H9 (cell line): ENCODE measurements around the gene AIFM3. TPM values are rescaled to one million over a fixed set of nuclear protein-coding genes. Genes with fewer than 3 reads are reported as not detected.
A peak's percentile ranks its signal among the peaks of the same experiment; 100 is the strongest.

Experiments
- DNase-seq: peaks from one replicate; pipeline ENCODE4 v3.0.0-alpha.2; 2017
- H2AFZ ChIP-seq: one replicate; pipeline ENCODE4 v1.6.1; 2013; ENCODE audit warnings: mild to moderate bottlenecking, low read length, control low read depth, moderate library complexity
- H2AK5ac ChIP-seq: 2 replicates; pipeline ENCODE4 v1.6.1; 2013; ENCODE audit warnings: low read length, control low read depth, mixed read lengths; ENCODE audit not compliant: insufficient read length
- H2BK120ac ChIP-seq: one replicate; pipeline ENCODE4 v1.6.1; 2013; ENCODE audit warnings: low read depth, mild to moderate bottlenecking, low read length, control low read depth, inconsistent platforms; ENCODE audit not compliant: poor library complexity, severe bottlenecking
- H2BK12ac ChIP-seq: 2 replicates; pipeline ENCODE4 v1.6.1; 2013; ENCODE audit warnings: low read length, control low read depth, mixed read lengths, low read depth; ENCODE audit not compliant: insufficient read length
- H2BK15ac ChIP-seq: 2 replicates; pipeline ENCODE4 v1.6.1; 2013; ENCODE audit warnings: low read depth, low read length, control low read depth
- H2BK20ac ChIP-seq: one replicate; pipeline ENCODE4 v1.6.1; 2013; ENCODE audit warnings: low read depth, mild to moderate bottlenecking, low read length, control low read depth, inconsistent platforms; ENCODE audit not compliant: poor library complexity, severe bottlenecking
- H2BK5ac ChIP-seq: 2 replicates; pipeline ENCODE4 v1.6.1; 2013; ENCODE audit warnings: low read length, control low read depth, mixed read lengths; ENCODE audit not compliant: insufficient read length
- H3K14ac ChIP-seq: 2 replicates; pipeline ENCODE4 v1.6.1; 2013; ENCODE audit warnings: low read length, control low read depth; ENCODE audit not compliant: insufficient read depth
- H3K18ac ChIP-seq: 2 replicates; pipeline ENCODE4 v1.6.1; 2013; ENCODE audit warnings: low read depth, mild to moderate bottlenecking, mixed read lengths, low read length, control low read depth; ENCODE audit not compliant: insufficient read length
- H3K23ac ChIP-seq: 2 replicates; pipeline ENCODE4 v1.6.1; 2013; ENCODE audit warnings: low read length, control low read depth, mixed read lengths, low read depth; ENCODE audit not compliant: insufficient read length
- H3K23me2 ChIP-seq: 2 replicates; pipeline ENCODE4 v1.6.1; 2013; ENCODE audit warnings: low read depth, mild to moderate bottlenecking, mixed read lengths, low read length, control low read depth; ENCODE audit not compliant: insufficient read length, poor library complexity, severe bottlenecking
- H3K27ac ChIP-seq: 2 replicates; pipeline ENCODE4 v1.5.1; 2013; ENCODE audit warnings: low read length, control low read depth, mixed read lengths, low read depth; ENCODE audit not compliant: insufficient read length
- H3K27me3 ChIP-seq: 2 replicates; pipeline ENCODE4 v1.6.1; 2013; ENCODE audit warnings: low read length, control low read depth, inconsistent platforms; ENCODE audit not compliant: insufficient read depth
- H3K4ac ChIP-seq: 2 replicates; pipeline ENCODE4 v1.6.1; 2013; ENCODE audit warnings: low read depth, mild to moderate bottlenecking, control low read depth, inconsistent platforms, low read length, moderate library complexity
- H3K4me1 ChIP-seq: 2 replicates; pipeline ENCODE4 v1.6.1; 2013; ENCODE audit warnings: low read length, control low read depth, inconsistent platforms; ENCODE audit not compliant: insufficient read depth
- H3K4me2 ChIP-seq: 2 replicates; pipeline ENCODE4 v1.6.1; 2013; ENCODE audit warnings: low read length, control low read depth, mixed read lengths; ENCODE audit not compliant: insufficient read length, insufficient read depth
- H3K56ac ChIP-seq: 2 replicates; pipeline ENCODE4 v1.6.1; 2013; ENCODE audit warnings: low read depth, mild to moderate bottlenecking, mixed read lengths, low read length, control low read depth; ENCODE audit not compliant: insufficient read length
- H3K79me1 ChIP-seq: 2 replicates; pipeline ENCODE4 v1.6.1; 2013; ENCODE audit warnings: low read depth, mild to moderate bottlenecking, moderate library complexity, low read length, control low read depth, inconsistent platforms; ENCODE audit not compliant: insufficient read depth, poor library complexity, severe bottlenecking
- H3K79me2 ChIP-seq: 2 replicates; pipeline ENCODE4 v1.6.1; 2013; ENCODE audit warnings: low read length, control low read depth, inconsistent platforms; ENCODE audit not compliant: insufficient read depth
- H3K9ac ChIP-seq: 2 replicates; pipeline ENCODE4 v1.6.1; 2013; ENCODE audit warnings: low read length, control low read depth, mixed read lengths; ENCODE audit not compliant: insufficient read length; ENCODE audit errors: extremely low read depth
- H3K9me3 ChIP-seq: one replicate; pipeline ENCODE4 v1.6.1; 2013; ENCODE audit warnings: low read depth, low read length, inconsistent platforms; ENCODE audit not compliant: control insufficient read depth
- H3T11ph ChIP-seq: one replicate; pipeline ENCODE4 v1.6.1; 2013; ENCODE audit warnings: mild to moderate bottlenecking, low read length, control low read depth, inconsistent platforms
- H4K20me1 ChIP-seq: one replicate; pipeline ENCODE4 v1.6.1; 2013; ENCODE audit not compliant: control insufficient read depth, insufficient read length, insufficient read depth
- H4K5ac ChIP-seq: 2 replicates; pipeline ENCODE4 v1.6.1; 2013; ENCODE audit warnings: low read depth, mild to moderate bottlenecking, mixed read lengths, low read length, control low read depth; ENCODE audit not compliant: insufficient read length
- H4K8ac ChIP-seq: replicated peaks from 2 replicates; pipeline ENCODE4 v1.6.1; 2013; ENCODE audit warnings: low read length, control low read depth, mixed read lengths, low read depth; ENCODE audit not compliant: insufficient read length
- H4K91ac ChIP-seq: 2 replicates; pipeline ENCODE4 v1.6.1; 2013; ENCODE audit warnings: low read depth, mild to moderate bottlenecking, moderate library complexity, mixed read lengths, low read length, control low read depth; ENCODE audit not compliant: insufficient read length
- H3K27ac Mint-ChIP-seq, 3 experiments: 2 replicates in 2 of 3; 3 replicates in 1 of 3; pipeline ENCODE4 v1.8.0; 2020 to 2021; ENCODE audit warnings: mixed read lengths in 3 of 3, mild to moderate bottlenecking in 1 of 3, moderate library complexity in 1 of 3
- H3K27me3 Mint-ChIP-seq: 2 replicates; pipeline ENCODE4 v1.8.0; 2021; ENCODE audit warnings: low read depth, mild to moderate bottlenecking, moderate library complexity, mixed read lengths
- H3K36me3 Mint-ChIP-seq, 3 experiments: 2 replicates in 2 of 3; 3 replicates in 1 of 3; pipeline ENCODE4 v1.8.0; 2020 to 2021; ENCODE audit warnings: low read depth in 3 of 3, mixed read lengths in 3 of 3; ENCODE audit not compliant: insufficient read depth in 1 of 3
- H3K4me1 Mint-ChIP-seq, 2 experiments: 2 replicates each; pipeline ENCODE4 v1.8.0; 2020; ENCODE audit warnings: mixed read lengths in 2 of 2
- H3K4me3 Mint-ChIP-seq, 2 experiments: 2 replicates in 1 of 2; 3 replicates in 1 of 2; pipeline ENCODE4 v1.8.0; 2020 to 2021; ENCODE audit warnings: mild to moderate bottlenecking in 2 of 2, mixed read lengths in 2 of 2, moderate library complexity in 1 of 2
- H3K9me3 Mint-ChIP-seq, 2 experiments: 2 replicates in 1 of 2; 3 replicates in 1 of 2; pipeline ENCODE4 v1.8.0; 2020; ENCODE audit warnings: mild to moderate bottlenecking in 2 of 2, mixed read lengths in 2 of 2, moderate library complexity in 1 of 2
- WGBS: extraction: QIAGEN DNeasy Blood & Tissue Kit; methylation state at CpG from one replicate; pipeline ENCODE4 v1.1.7; 2013; ENCODE audit warnings: missing lambda C conversion rate, low lambda C conversion rate, mixed read lengths; ENCODE audit not compliant: insufficient read length; ENCODE audit errors: extremely low coverage; 5-methylcytosine and 5-hydroxymethylcytosine counted together
- total RNA-seq: library from RNA; stranded (reverse); gene quantifications from 2 replicates; pipeline ENCODE4 v1.2.1, GENCODE V29; 2021
- TF ChIP-seq, protein P1 (sequence below): fragments of 200-600 bp; sonication (generic); conservative IDR thresholded peaks from 3 replicates; pipeline ENCODE4 v1.8.0; 2021; ENCODE audit warnings: antibody characterized with exemption, mild to moderate bottlenecking

AIFM3 gene
- total RNA-seq, 1 experiment from 2014 or later: 1.9 TPM

DNA sequence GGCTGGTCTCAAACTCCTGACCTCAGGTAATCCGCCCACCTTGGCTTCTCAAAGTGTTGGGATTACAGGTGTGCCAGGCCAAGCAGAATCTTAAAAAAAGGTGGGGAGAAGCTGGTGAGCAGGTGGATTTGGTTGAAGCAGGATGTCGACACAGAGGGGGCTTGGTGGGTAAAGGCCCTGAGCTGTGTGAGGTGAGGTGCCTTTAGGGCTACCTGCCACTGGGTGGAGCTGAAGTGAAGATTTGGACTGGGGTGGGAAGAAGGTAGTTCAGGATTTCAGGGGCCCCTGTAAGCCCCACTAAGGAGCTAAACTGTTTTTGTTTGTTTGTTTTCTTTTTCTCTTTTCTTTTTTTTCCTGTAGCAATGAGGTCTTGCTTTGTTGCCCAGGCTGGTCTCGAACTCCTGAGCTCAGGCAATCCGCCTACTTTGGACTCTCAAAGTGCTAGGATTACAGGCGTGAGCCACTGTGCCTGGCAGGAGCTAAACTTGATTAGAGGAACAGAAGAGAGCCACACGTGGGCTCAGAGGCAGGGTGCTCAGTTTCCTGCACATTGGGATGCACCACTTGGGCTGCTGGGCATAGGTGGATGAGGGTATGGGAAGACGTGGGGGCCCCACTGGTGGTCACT lies 53.9 kb downstream of the AIFM3 start:
- Histone ChIP-seq H3K79me2 (no peaks in the 10 kb centered on the region), H4K20me1 (no peaks in the 10 kb centered on the region), H4K5ac (no peak overlapping the region), H3T11ph (no peak overlapping the region), H3K9me3 (no peaks in the 10 kb centered on the region), H3K79me1 (no peaks in the 10 kb centered on the region), H2BK12ac (no peak overlapping the region), H2AFZ (no peak overlapping the region), H4K91ac (no peak overlapping the region), H2AK5ac (no peak overlapping the region), H3K23me2 (no peaks in the 10 kb centered on the region), H2BK20ac (no peak overlapping the region), H3K4ac (no peak overlapping the region), H3K27me3 (no peaks in the 10 kb centered on the region), H3K9ac (no peak overlapping the region), H3K27ac (no peak overlapping the region), H3K56ac (no peak overlapping the region), H4K8ac (no peak overlapping the region), H3K14ac (no peak overlapping the region), H3K18ac (no peak overlapping the region), H2BK5ac (no peak overlapping the region), H2BK15ac (no peak overlapping the region), H2BK120ac (no peak overlapping the region), H3K23ac (no peak overlapping the region), H3K4me2 (no peak overlapping the region), H3K4me1 (no peaks in the 10 kb centered on the region)
- Mint-ChIP-seq H3K36me3 (no peaks in the 10 kb centered on the region), H3K27me3 (peaks cover 27% of the 10 kb centered on the region), H3K9me3 (peaks cover 6 to 8% of the 10 kb centered on the region in 2 experiments; a peak in 4 of 5 replicates), H3K4me1 (peaks cover 0 to 3% of the 10 kb centered on the region in 2 experiments; a peak in 1 of 4 replicates), H3K4me3 (peak overlapping the region in 1 of 2 experiments; percentile 37; a peak in 1 of 5 replicates), H3K27ac (peak overlapping the region in 1 of 3 experiments; percentile 62; a peak in 1 of 7 replicates)
- peak; percentile 74 for DNase-seq
- WGBS: no CpG with 5 or more reads among the region's 7 CpGs
- TF ChIP-seq, protein P1, sequence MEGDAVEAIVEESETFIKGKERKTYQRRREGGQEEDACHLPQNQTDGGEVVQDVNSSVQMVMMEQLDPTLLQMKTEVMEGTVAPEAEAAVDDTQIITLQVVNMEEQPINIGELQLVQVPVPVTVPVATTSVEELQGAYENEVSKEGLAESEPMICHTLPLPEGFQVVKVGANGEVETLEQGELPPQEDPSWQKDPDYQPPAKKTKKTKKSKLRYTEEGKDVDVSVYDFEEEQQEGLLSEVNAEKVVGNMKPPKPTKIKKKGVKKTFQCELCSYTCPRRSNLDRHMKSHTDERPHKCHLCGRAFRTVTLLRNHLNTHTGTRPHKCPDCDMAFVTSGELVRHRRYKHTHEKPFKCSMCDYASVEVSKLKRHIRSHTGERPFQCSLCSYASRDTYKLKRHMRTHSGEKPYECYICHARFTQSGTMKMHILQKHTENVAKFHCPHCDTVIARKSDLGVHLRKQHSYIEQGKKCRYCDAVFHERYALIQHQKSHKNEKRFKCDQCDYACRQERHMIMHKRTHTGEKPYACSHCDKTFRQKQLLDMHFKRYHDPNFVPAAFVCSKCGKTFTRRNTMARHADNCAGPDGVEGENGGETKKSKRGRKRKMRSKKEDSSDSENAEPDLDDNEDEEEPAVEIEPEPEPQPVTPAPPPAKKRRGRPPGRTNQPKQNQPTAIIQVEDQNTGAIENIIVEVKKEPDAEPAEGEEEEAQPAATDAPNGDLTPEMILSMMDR: peak; percentile 73
